Neural progenitor cell (in vitro differentiated cells): ENCODE results near the gene GLP1R.

Experiments used
- EZH2phosphoT487 ChIP-seq: fragments of 200-600 bp; sonication (generic); IDR thresholded peaks from 2 replicates; pipeline ENCODE4 v1.6.1; 2017; ENCODE audit warnings: antibody characterized with exemption
- TF ChIP-seq, protein P1 (sequence below): fragments of 200-600 bp; sonication (generic); IDR thresholded peaks from 2 replicates; pipeline ENCODE4 v1.5.1; 2017; ENCODE audit warnings: antibody characterized with exemption, mild to moderate bottlenecking

DNA sequence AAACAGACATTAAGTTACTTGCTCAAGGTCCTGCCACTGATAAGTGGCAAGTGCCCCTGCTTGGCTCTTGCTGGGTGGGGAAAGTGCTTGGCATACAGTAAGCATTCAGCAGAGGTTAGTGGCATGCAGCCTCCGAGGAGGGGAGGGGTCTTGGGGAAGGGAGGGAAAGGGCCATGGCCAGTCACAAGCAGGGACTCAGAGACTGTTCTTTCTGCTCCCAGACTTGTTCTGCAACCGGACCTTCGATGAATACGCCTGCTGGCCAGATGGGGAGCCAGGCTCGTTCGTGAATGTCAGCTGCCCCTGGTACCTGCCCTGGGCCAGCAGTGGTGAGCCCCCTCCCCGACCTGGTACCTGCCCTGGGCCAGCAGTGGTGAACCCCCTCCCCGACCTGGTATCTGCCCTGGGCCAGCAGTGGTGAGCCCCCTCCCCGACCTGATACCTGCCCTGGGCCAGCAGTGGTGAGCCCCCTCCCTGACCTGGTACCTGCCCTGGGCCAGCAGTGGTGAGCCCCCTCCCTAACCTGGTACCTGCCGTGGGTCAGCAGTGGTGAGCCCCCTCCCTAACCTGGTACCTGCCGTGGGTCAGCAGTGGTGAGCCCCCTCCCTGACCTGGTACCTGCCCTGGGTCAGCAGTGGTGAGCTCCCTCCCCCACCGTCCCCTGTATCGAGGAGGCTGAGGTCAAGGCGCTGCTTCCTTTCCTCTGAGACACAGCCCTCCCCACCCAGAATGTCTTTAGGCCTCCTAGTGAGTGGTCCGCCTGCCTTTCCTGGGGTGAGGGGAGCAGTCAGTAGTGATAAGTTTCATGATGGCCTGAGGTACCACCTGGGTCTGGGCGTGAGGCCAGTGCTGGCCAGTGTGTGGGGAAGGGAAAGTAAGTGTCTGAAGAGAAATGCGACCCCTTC, 8.9 kb downstream of the GLP1R start:
- TF ChIP-seq, protein P1, sequence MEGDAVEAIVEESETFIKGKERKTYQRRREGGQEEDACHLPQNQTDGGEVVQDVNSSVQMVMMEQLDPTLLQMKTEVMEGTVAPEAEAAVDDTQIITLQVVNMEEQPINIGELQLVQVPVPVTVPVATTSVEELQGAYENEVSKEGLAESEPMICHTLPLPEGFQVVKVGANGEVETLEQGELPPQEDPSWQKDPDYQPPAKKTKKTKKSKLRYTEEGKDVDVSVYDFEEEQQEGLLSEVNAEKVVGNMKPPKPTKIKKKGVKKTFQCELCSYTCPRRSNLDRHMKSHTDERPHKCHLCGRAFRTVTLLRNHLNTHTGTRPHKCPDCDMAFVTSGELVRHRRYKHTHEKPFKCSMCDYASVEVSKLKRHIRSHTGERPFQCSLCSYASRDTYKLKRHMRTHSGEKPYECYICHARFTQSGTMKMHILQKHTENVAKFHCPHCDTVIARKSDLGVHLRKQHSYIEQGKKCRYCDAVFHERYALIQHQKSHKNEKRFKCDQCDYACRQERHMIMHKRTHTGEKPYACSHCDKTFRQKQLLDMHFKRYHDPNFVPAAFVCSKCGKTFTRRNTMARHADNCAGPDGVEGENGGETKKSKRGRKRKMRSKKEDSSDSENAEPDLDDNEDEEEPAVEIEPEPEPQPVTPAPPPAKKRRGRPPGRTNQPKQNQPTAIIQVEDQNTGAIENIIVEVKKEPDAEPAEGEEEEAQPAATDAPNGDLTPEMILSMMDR = no peak
- no peak for TF ChIP-seq EZH2phosphoT487
